Aorta (tissue), 5 donors: Measurements from ENCODE around the gene PIM2. TPM values are rescaled to one million over a fixed set of nuclear protein-coding genes. Genes with fewer than 3 reads are reported as not detected.
A peak's percentile ranks its signal among the peaks of the same experiment; 100 is the strongest.
"Not testable (repeated sequence)": the region's sequence is repeated elsewhere in the genome, so short reads cannot be mapped to it uniquely, and the experiment has no call there.

Experiments
- ATAC-seq: fragments of 200-7000 bp; cut with Tn5 transposase; one replicate; pipeline ENCODE4 v1.9.1; 2022; ENCODE audit warnings: moderate library complexity; ENCODE audit not compliant: low FRiP score
- DNase-seq, 2 donors: peaks; one replicate each; pipeline ENCODE4 v3.0.0-alpha.2; 2020
- H3K27ac ChIP-seq, 2 donors: one replicate each; pipeline ENCODE4 v1.5.1; 2013; ENCODE audit warnings: low read length in 2 of 2, mild to moderate bottlenecking in 2 of 2, moderate library complexity in 2 of 2, control low read depth in 1 of 2, inconsistent platforms in 1 of 2, low read depth in 1 of 2
- H3K27me3 ChIP-seq, 2 donors: one replicate each; pipeline ENCODE4 v1.6.1; 2013; ENCODE audit warnings: control low read depth in 1 of 2, low read length in 1 of 2, mild to moderate bottlenecking in 1 of 2, moderate library complexity in 1 of 2; ENCODE audit not compliant: insufficient read depth in 2 of 2, control insufficient read depth in 1 of 2
- H3K36me3 ChIP-seq, 2 donors: one replicate each; pipeline ENCODE4 v1.6.1; 2013; ENCODE audit warnings: control low read depth in 1 of 2, low read length in 1 of 2, mild to moderate bottlenecking in 1 of 2; ENCODE audit not compliant: insufficient read depth in 2 of 2, control insufficient read depth in 1 of 2
- H3K4me1 ChIP-seq, 2 donors: one replicate each; pipeline ENCODE4 v1.6.1; 2013; ENCODE audit warnings: low read length in 2 of 2, control low read depth in 1 of 2, mild to moderate bottlenecking in 1 of 2, moderate library complexity in 1 of 2; ENCODE audit not compliant: insufficient read depth in 2 of 2, control insufficient read depth in 1 of 2
- H3K4me3 ChIP-seq, 2 donors: one replicate each; pipeline ENCODE4 v1.5.1; 2013; ENCODE audit warnings: low read length in 2 of 2, control low read depth in 1 of 2, mild to moderate bottlenecking in 1 of 2
- H3K9me3 ChIP-seq: one replicate; pipeline ENCODE4 v1.6.1; 2013; ENCODE audit warnings: mild to moderate bottlenecking, low read length; ENCODE audit not compliant: control insufficient read depth
- WGBS, 2 donors: extraction: QIAGEN DNeasy Blood & Tissue Kit; methylation state at CpG; one replicate each; pipeline ENCODE4 v1.1.7; 2013; 5-methylcytosine and 5-hydroxymethylcytosine counted together
- intact Hi-C, 2 donors: fragments of 100-400 bp; cut with DNase I; formaldehyde crosslinking; loops; one replicate each; pipeline versions ENCODE4 v1.14.2 to v1.15.0; 2022
- polyA plus RNA-seq, 2 donors: library from polyadenylated mRNA; stranded (reverse); fragments of 200-250 nt; gene quantifications; one replicate each; pipeline ENCODE4 v1.2.3, GENCODE V29; 2013
- total RNA-seq, 2 donors: library from RNA; stranded (reverse); fragmentation: NEBNext Ultra II Directional; extraction: Animal tissue kit (Norgen Biotek cat#: 25700); gene quantifications; one replicate each; pipeline ENCODE4 v1.2.1, GENCODE V29; 2021
- donor health status: healthy with polysubstance abuse.
- donor health status: Bipolar disorder and iron deficiency.
- donor health status: DM: no; HTN: no; CAD: no.
- donor health status: DM: no; HTN: no; CAD: no.
- donor health status: DM: yes; HTN: yes; CAD: no.

Gene PIM2
- total and polyA plus RNA-seq, 4 donors, result 3.6 to 9.2 (median 6.6) TPM

GRCh38 chrX:48886586-48886985, 32.2 kb downstream of the PIM2 start:
- intact Hi-C loops, H3K4me3 ChIP-seq, ATAC-seq, H3K27ac ChIP-seq, DNase-seq, H3K27me3 ChIP-seq, H3K9me3 ChIP-seq, H3K36me3 ChIP-seq, H3K4me1 ChIP-seq: not testable (repeated sequence)
- 72 to 86% methylated on average over 5 of the region's 5 CpGs for WGBS, 2 donors

GRCh38 chrX:48883729-48884128, 35.1 kb downstream of the PIM2 start:
- H3K9me3 ChIP-seq, result no peaks in the 10 kb centered on the region
- no peak overlapping the region for H3K27ac ChIP-seq
- no peak overlapping the region for H3K4me3 ChIP-seq
- intact Hi-C loops, result no loop called here
- H3K36me3 ChIP-seq, result no peaks in the 10 kb centered on the region
- 70 to 73% methylated on average over 10 of the region's 10 CpGs for WGBS, 2 donors
- ATAC-seq, result no peak
- no peaks in the 10 kb centered on the region for H3K27me3 ChIP-seq
- H3K4me1 ChIP-seq, result no peaks in the 10 kb centered on the region
- DNase-seq, result peak in 1 of 2 donors; percentile 32

GRCh38 chrX:48876944-48877343, 41.9 kb downstream of the PIM2 start:
- H3K36me3 ChIP-seq, ATAC-seq, H3K27me3 ChIP-seq, H3K9me3 ChIP-seq, H3K27ac ChIP-seq, DNase-seq, H3K4me1 ChIP-seq, H3K4me3 ChIP-seq, intact Hi-C loops: not testable (repeated sequence)
- 42 to 65% methylated on average over 4 of the region's 4 CpGs for WGBS, 2 donors

- ATAC-seq, H3K27ac ChIP-seq, H3K9me3 ChIP-seq, H3K36me3 ChIP-seq, intact Hi-C loops, DNase-seq, H3K4me3 ChIP-seq, H3K4me1 ChIP-seq, H3K27me3 ChIP-seq: not testable (repeated sequence)
- 43 to 64% methylated on average over 1 of the region's 2 CpGs for WGBS, 2 donors
These were observed 46.8 kb downstream of the PIM2 start for GRCh38 chrX:48872017-48872416.

GRCh38 chrX:48864210-48864609, 54.6 kb downstream of the PIM2 start:
- 23 to 31% methylated on average over 4 of the region's 4 CpGs for whole genome bisulfite sequencing, 2 donors
- Histone ChIP-seq H3K27ac (no peak overlapping the region), H3K9me3 (no peaks in the 10 kb centered on the region), H3K36me3 (no peaks in the 10 kb centered on the region), H3K27me3 (no peaks in the 10 kb centered on the region), H3K4me3 (no peak overlapping the region), H3K4me1 (no peaks in the 10 kb centered on the region)
- DNase-seq (no peak), ATAC-seq (no peak)
- intact Hi-C loops, result no loop called here

Other genes with a start within 250 kb of the PIM2 start
- gene WAS, start 235.2 kb downstream of the PIM2 start, total RNA-seq, result 10 to 100 TPM; 12.4 to 19.9 TPM
- gene WAS, start 235.2 kb downstream of the PIM2 start, polyA plus RNA-seq, result 1 to 10 TPM in 1 of 2 donors, under 1 TPM in 1; 0.90 to 9.6 TPM
- gene SUV39H1, start 222.3 kb downstream of the PIM2 start, total RNA-seq, result 1 to 10 TPM; 2.6 to 3.0 TPM
- gene SUV39H1, start 222.3 kb downstream of the PIM2 start, polyA plus RNA-seq, result 1 to 10 TPM in 1 of 2 donors, under 1 TPM in 1; 0.88 to 3.2 TPM
- not detected for gene GLOD5, start 157.3 kb downstream of the PIM2 start, total RNA-seq
- 1 to 10 TPM in 1 of 2 donors, not detected in 1; 5.3 TPM for gene GLOD5, start 157.3 kb downstream of the PIM2 start, polyA plus RNA-seq
- gene GATA1, start 132.4 kb downstream of the PIM2 start, total RNA-seq, result under 1 TPM in 1 of 2 donors, not detected in 1; 0.57 TPM
- not detected for gene GATA1, start 132.4 kb downstream of the PIM2 start, polyA plus RNA-seq
- gene HDAC6, start 117.0 kb downstream of the PIM2 start, total RNA-seq, result 10 to 100 TPM; 77.6 to 89.4 TPM
- gene HDAC6, start 117.0 kb downstream of the PIM2 start, polyA plus RNA-seq, result 100 to 1,000 TPM in 1 of 2 donors, 10 to 100 TPM in 1; 28.0 to 229 TPM
- not detected for gene ERAS, start 92.5 kb downstream of the PIM2 start, total RNA-seq
- under 1 TPM in 1 of 2 donors, not detected in 1; 0.69 TPM for gene ERAS, start 92.5 kb downstream of the PIM2 start, polyA plus RNA-seq
- gene PCSK1N, start 83.4 kb downstream of the PIM2 start, total RNA-seq, result under 1 TPM in 1 of 2 donors, not detected in 1; 0.45 TPM
- under 1 TPM; 0.43 to 0.88 TPM for gene PCSK1N, start 83.4 kb downstream of the PIM2 start, polyA plus RNA-seq
- 10 to 100 TPM; 26.2 TPM for gene TIMM17B, start 21.3 kb downstream of the PIM2 start, total RNA-seq
- gene TIMM17B, start 21.3 kb downstream of the PIM2 start, polyA plus RNA-seq, result 10 to 100 TPM; 38.6 to 44.5 TPM
- gene PQBP1, start 21.1 kb downstream of the PIM2 start, total RNA-seq, result 10 to 100 TPM; 48.8 to 49.3 TPM
- gene PQBP1, start 21.1 kb downstream of the PIM2 start, polyA plus RNA-seq, result 100 to 1,000 TPM in 1 of 2 donors, 10 to 100 TPM in 1; 75.0 to 112 TPM
- gene SLC35A2, start 7.4 kb downstream of the PIM2 start, total RNA-seq, result 10 to 100 TPM; 14.2 to 18.3 TPM
- gene SLC35A2, start 7.4 kb downstream of the PIM2 start, polyA plus RNA-seq, result 10 to 100 TPM in 1 of 2 donors, 1 to 10 TPM in 1; 5.0 to 18.6 TPM
- gene OTUD5, start 38.6 kb upstream of the PIM2 start, total RNA-seq, result 10 to 100 TPM; 37.4 to 47.5 TPM
- gene OTUD5, start 38.6 kb upstream of the PIM2 start, polyA plus RNA-seq, result 10 to 100 TPM; 26.4 to 50.6 TPM
- 1 to 10 TPM; 3.4 to 4.8 TPM for gene KCND1, start 52.8 kb upstream of the PIM2 start, total RNA-seq
- gene KCND1, start 52.8 kb upstream of the PIM2 start, polyA plus RNA-seq, result 1 to 10 TPM in 1 of 2 donors, under 1 TPM in 1; 0.88 to 2.8 TPM
- gene GRIPAP1, start 83.2 kb upstream of the PIM2 start, total RNA-seq, result 10 to 100 TPM; 46.1 to 53.7 TPM
- gene GRIPAP1, start 83.2 kb upstream of the PIM2 start, polyA plus RNA-seq, result 10 to 100 TPM; 17.3 to 37.2 TPM
- 10 to 100 TPM; 67.7 to 70.6 TPM for gene TFE3, start 124.3 kb upstream of the PIM2 start, total RNA-seq
- gene TFE3, start 124.3 kb upstream of the PIM2 start, polyA plus RNA-seq, result 10 to 100 TPM; 23.4 to 47.0 TPM
- gene CCDC120, start 140.0 kb upstream of the PIM2 start, total RNA-seq, result 1 to 10 TPM; 5.1 to 7.6 TPM
- 1 to 10 TPM; 4.3 to 6.4 TPM for gene CCDC120, start 140.0 kb upstream of the PIM2 start, polyA plus RNA-seq
- 10 to 100 TPM; 37.7 to 40.2 TPM for gene PRAF2, start 155.0 kb upstream of the PIM2 start, total RNA-seq
- 10 to 100 TPM; 30.8 to 54.3 TPM for gene PRAF2, start 155.0 kb upstream of the PIM2 start, polyA plus RNA-seq
- 10 to 100 TPM; 66.1 to 84.4 TPM for gene WDR45, start 160.9 kb upstream of the PIM2 start, total RNA-seq
- gene WDR45, start 160.9 kb upstream of the PIM2 start, polyA plus RNA-seq, result 100 to 1,000 TPM in 1 of 2 donors, 10 to 100 TPM in 1; 73.0 to 236 TPM
- 10 to 100 TPM; 15.8 to 20.4 TPM for gene GPKOW, start 204.7 kb upstream of the PIM2 start, total RNA-seq
- 10 to 100 TPM; 14.3 to 22.8 TPM for gene GPKOW, start 204.7 kb upstream of the PIM2 start, polyA plus RNA-seq
- gene MAGIX, start 243.7 kb upstream of the PIM2 start, total RNA-seq, result 1 to 10 TPM; 2.7 to 2.8 TPM
- gene MAGIX, start 243.7 kb upstream of the PIM2 start, polyA plus RNA-seq, result 1 to 10 TPM; 1.9 to 4.9 TPM